HEK293 (cell line): ENCODE measurements around the gene CACNA1D.

Experiments
- CTCF ChIA-PET: fragments of 350-600 bp; formaldehyde crosslinking; extraction: SDS; loops from one replicate; lab custom pipeline; 2021; ENCODE audit warnings: antibody characterized with exemption; lab: Yijun Ruan, JAX
- POLR2A ChIA-PET: fragments of 300-600 bp; formaldehyde crosslinking; extraction: SDS; loops from one replicate; lab custom pipeline; 2020; ENCODE audit warnings: antibody characterized with exemption, inconsistent platforms; lab: Yijun Ruan, JAX
- H3K27ac ChIP-seq: fragments of 200-500 bp; sonication (Bioruptor generic); 2 replicates; pipeline ENCODE4 v1.5.1; 2014; ENCODE audit warnings: low read depth, low read length, control low read depth, inconsistent platforms; ENCODE audit errors: extremely low read depth
- H3K36me3 ChIP-seq, 2 experiments: fragments of 200-500 bp in 1 of 2; sonication (Bioruptor generic) in 1 of 2; 1 replicate in 1 of 2; 2 replicates in 1 of 2; pipeline ENCODE4 v1.5.1; 2014 to 2017; ENCODE audit warnings: inconsistent platforms in 2 of 2, low read length in 2 of 2; ENCODE audit not compliant: control insufficient read depth in 2 of 2, insufficient read depth in 1 of 2
- H3K4me1 ChIP-seq: fragments of 200-500 bp; sonication (Bioruptor generic); 2 replicates; pipeline ENCODE4 v1.5.1; 2014; ENCODE audit warnings: mild to moderate bottlenecking, low read length, inconsistent platforms; ENCODE audit not compliant: control insufficient read depth, insufficient read depth
- H3K4me3 ChIP-seq: 2 replicates; pipeline ENCODE4 v1.5.1; 2011; ENCODE audit warnings: low read depth, mild to moderate bottlenecking, control low read depth, low read length, moderate library complexity
- H3K9me3 ChIP-seq: fragments of 200-500 bp; sonication (Bioruptor generic); 2 replicates; pipeline ENCODE4 v1.5.1; 2014; ENCODE audit warnings: low read depth, low read length, inconsistent platforms; ENCODE audit not compliant: control insufficient read depth, insufficient read depth
- ATF2 ChIP-seq: fragments of 450-650 bp; formaldehyde crosslinking; IDR thresholded peaks from 2 replicates; pipeline ENCODE4 v1.5.1; 2016; ENCODE audit warnings: missing biosample characterization, missing genetic modification characterization, low read depth
- KLF16 ChIP-seq: fragments of 450-650 bp; formaldehyde crosslinking; IDR thresholded peaks from 2 replicates; pipeline ENCODE4 v1.5.1; 2017; ENCODE audit warnings: missing biosample characterization, missing genetic modification characterization
- PRDM2 ChIP-seq: fragments of 450-650 bp; formaldehyde crosslinking; IDR thresholded peaks from 2 replicates; pipeline ENCODE4 v1.5.1; 2016; ENCODE audit warnings: missing biosample characterization, missing genetic modification characterization, borderline replicate concordance
- PRDM6 ChIP-seq: fragments of 450-650 bp; formaldehyde crosslinking; IDR thresholded peaks from 2 replicates; pipeline ENCODE4 v1.5.1; 2017; ENCODE audit warnings: missing biosample characterization, missing genetic modification characterization
- SP3 ChIP-seq: fragments of 450-650 bp; formaldehyde crosslinking; IDR thresholded peaks from 2 replicates; pipeline ENCODE4 v1.5.1; 2016; ENCODE audit warnings: missing biosample characterization, missing genetic modification characterization
- TCF7L2 ChIP-seq: IDR thresholded peaks from 2 replicates; pipeline ENCODE4 v1.6.1; 2011; ENCODE audit warnings: low read depth, mild to moderate bottlenecking, inconsistent platforms, low read length, moderate library complexity, borderline replicate concordance
- ZFP69B ChIP-seq: fragments of 450-650 bp; formaldehyde crosslinking; IDR thresholded peaks from 2 replicates; pipeline ENCODE4 v1.5.1; 2016; ENCODE audit warnings: missing biosample characterization, missing genetic modification characterization
- ZNF148 ChIP-seq: fragments of 450-650 bp; formaldehyde crosslinking; IDR thresholded peaks from 2 replicates; pipeline ENCODE4 v1.5.0; 2017; ENCODE audit warnings: missing biosample characterization, missing genetic modification characterization, borderline replicate concordance
- ZNF155 ChIP-seq: fragments of 450-650 bp; formaldehyde crosslinking; IDR thresholded peaks from 2 replicates; pipeline ENCODE4 v1.5.1; 2016; ENCODE audit warnings: missing biosample characterization, missing genetic modification characterization
- ZNF169 ChIP-seq: fragments of 450-650 bp; formaldehyde crosslinking; IDR thresholded peaks from 2 replicates; pipeline ENCODE4 v1.5.1; 2016; ENCODE audit warnings: missing biosample characterization, missing genetic modification characterization
- ZNF211 ChIP-seq: fragments of 450-650 bp; formaldehyde crosslinking; IDR thresholded peaks from 2 replicates; pipeline ENCODE4 v1.5.1; 2016; ENCODE audit warnings: low read depth, missing biosample characterization, missing genetic modification characterization
- ZNF223 ChIP-seq: fragments of 450-650 bp; formaldehyde crosslinking; IDR thresholded peaks from 2 replicates; pipeline ENCODE4 v1.5.1; 2016; ENCODE audit warnings: missing biosample characterization, missing genetic modification characterization
- ZNF266 ChIP-seq: fragments of 450-650 bp; formaldehyde crosslinking; IDR thresholded peaks from 2 replicates; pipeline ENCODE4 v1.5.1; 2016; ENCODE audit warnings: missing biosample characterization, missing genetic modification characterization, low read depth
- ZNF521 ChIP-seq: fragments of 450-650 bp; formaldehyde crosslinking; IDR thresholded peaks from 2 replicates; pipeline ENCODE4 v1.5.1; 2017; ENCODE audit warnings: missing biosample characterization, mild to moderate bottlenecking, missing genetic modification characterization
- ZNF530 ChIP-seq: fragments of 450-650 bp; formaldehyde crosslinking; IDR thresholded peaks from 2 replicates; pipeline ENCODE4 v1.5.1; 2016; ENCODE audit warnings: low read depth, missing biosample characterization, missing genetic modification characterization
- ZNF624 ChIP-seq: fragments of 450-650 bp; formaldehyde crosslinking; IDR thresholded peaks from 2 replicates; pipeline ENCODE4 v1.5.1; 2017; ENCODE audit warnings: missing biosample characterization, missing genetic modification characterization
- ZNF645 ChIP-seq: fragments of 450-650 bp; formaldehyde crosslinking; IDR thresholded peaks from 2 replicates; pipeline ENCODE4; 2016; ENCODE audit warnings: missing biosample characterization, missing genetic modification characterization
- ZNF664 ChIP-seq: fragments of 450-650 bp; formaldehyde crosslinking; IDR thresholded peaks from 2 replicates; pipeline ENCODE4 v1.5.1; 2016; ENCODE audit warnings: missing biosample characterization, missing genetic modification characterization
- ZNF768 ChIP-seq: fragments of 450-650 bp; formaldehyde crosslinking; IDR thresholded peaks from 2 replicates; pipeline ENCODE4 v1.5.1; 2018; ENCODE audit warnings: missing biosample characterization, mild to moderate bottlenecking, missing genetic modification characterization
- ZNF830 ChIP-seq: fragments of 450-650 bp; IDR thresholded peaks from 2 replicates; pipeline ENCODE4 v1.5.0; 2018; ENCODE audit warnings: missing biosample characterization, missing genetic modification characterization, low read depth, mild to moderate bottlenecking, moderate library complexity

CACNA1D gene

GRCh38 chr3:53809267-53809666 is 314.9 kb downstream of the CACNA1D start:
- POLR2A ChIA-PET: no interaction called here
- no peak overlapping the region for H3K4me3 ChIP-seq

GRCh38 chr3:53809764-53810400 is 315.5 kb downstream of the CACNA1D start:
- POLR2A ChIA-PET: no interaction called here
- Histone ChIP-seq H3K4me1 (no peaks in the 10 kb centered on the region), H3K27ac (no peak overlapping the region), H3K36me3 (no peaks in the 10 kb centered on the region), H3K4me3 (no peak overlapping the region), H3K9me3 (no peaks in the 10 kb centered on the region)
- TF ChIP-seq ZNF169 (tag by site-specific recombination) (no peak), ZNF211 (tag by site-specific recombination) (no peak), ZNF155 (tag by site-specific recombination) (no peak), ZNF521 (tag by site-specific recombination) (no peak), ZNF223 (no peak), KLF16 (no peak), SP3 (tag by site-specific recombination) (no peak), ZNF624 (tag by site-specific recombination) (no peak), ZNF664 (tag by site-specific recombination) (no peak), ZNF148 (tag by site-specific recombination) (no peak), ZNF645 (tag by site-specific recombination) (no peak), ZNF530 (no peak), ZFP69B (tag by site-specific recombination) (no peak), PRDM2 (tag by site-specific recombination) (no peak)
- CTCF ChIA-PET: no interaction called here

More at GRCh38 chr3:53809267-53809666, 314.9 kb downstream of the CACNA1D start:
- no peaks in the 10 kb centered on the region for H3K4me1 ChIP-seq
- H3K27ac ChIP-seq: no peak overlapping the region
- H3K36me3 ChIP-seq: no peaks in the 10 kb centered on the region
- CTCF ChIA-PET: no interaction called here
- H3K9me3 ChIP-seq: no peaks in the 10 kb centered on the region
- TF ChIP-seq TCF7L2 (no peak), ZNF830 (tag by site-specific recombination) (no peak), ZNF768 (tag by site-specific recombination) (no peak), ATF2 (no peak), ZNF266 (tag by site-specific recombination) (no peak), PRDM6 (tag by site-specific recombination) (no peak)
